GM18517 (cell line): Measurements from ENCODE around the gene DLD.

Source experiments
- ATAC-seq: cut with Tn5 transposase; IDR thresholded peaks from one replicate; pipeline ENCODE4 v1.9.1; 2021; ENCODE audit warnings: mild to moderate bottlenecking, moderate library complexity; ENCODE audit not compliant: unreplicated experiment

DLD gene

GRCh38 chr7:107967420-107967819 is 76.4 kb downstream of the DLD start:
- ATAC-seq: no peak

GRCh38 chr7:107968449-107968848 is 77.5 kb downstream of the DLD start:
- no peak for ATAC-seq

DNA sequence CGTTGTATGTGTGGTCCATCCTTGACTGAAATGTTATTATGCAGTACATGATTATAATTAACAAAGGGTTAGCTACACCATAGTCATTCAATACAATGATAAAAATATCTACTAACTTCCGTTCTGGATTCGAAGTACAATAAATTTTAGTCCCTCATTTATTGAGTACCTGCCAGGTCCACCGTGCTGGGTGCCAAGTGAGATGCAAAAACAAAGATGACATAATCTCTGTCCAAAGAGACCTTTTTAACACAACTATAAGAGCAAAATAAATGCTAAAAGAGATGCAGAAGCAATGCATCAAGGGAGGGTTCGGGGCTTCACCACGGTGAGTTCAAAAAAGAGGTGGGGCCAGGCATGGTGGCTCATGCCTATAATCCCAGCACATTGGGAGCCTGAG is 78.9 kb downstream of the DLD start:
- ATAC-seq: no peak
